ENCODE results near the gene PDE7B. TPM values are rescaled to one million over a fixed set of nuclear protein-coding genes. Genes with fewer than 3 reads are reported as not detected.

Gene PDE7B
- total and polyA plus RNA-seq, 2 donors (not counting 1 experiment from before 2014, with no cell fraction given) = 2.6 to 7.5 TPM

DNA sequence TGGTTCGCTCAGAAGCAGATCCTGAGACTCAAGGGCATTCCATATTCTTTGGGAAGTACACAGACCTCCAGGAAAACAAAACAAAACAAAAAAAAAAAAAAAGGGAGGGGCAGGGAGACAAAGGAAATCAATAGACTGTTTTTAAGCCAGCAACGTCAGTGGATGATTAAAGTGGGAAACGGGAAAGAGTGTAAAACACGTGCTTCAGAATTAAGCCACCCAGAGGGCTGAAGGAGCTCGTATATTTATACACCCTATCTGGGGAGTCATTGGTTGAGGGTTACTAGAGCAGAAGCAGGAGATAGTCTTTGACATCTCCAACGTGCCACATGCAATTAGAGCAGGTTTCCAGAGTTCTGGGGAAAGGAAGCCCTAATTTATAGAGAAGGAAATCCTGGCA, 26.2 kb downstream of the PDE7B start:
- H3K9me3 ChIP-seq (ENCODE audit: control extremely low read depth in 1 of 3, control insufficient read depth in 2 of 3, insufficient read depth in 1 of 3, low read length in 2 of 3) = no peaks in the 10 kb centered on the region
- ATAC-seq (ENCODE audit: low read depth) (no peak), DNase-seq (no peak)
- no peaks in the 10 kb centered on the region for H4K20me1 ChIP-seq (ENCODE audit: control insufficient read depth, insufficient read depth, low read length, poor library complexity, severe bottlenecking)
- POLR2A ChIA-PET = interaction anchor here (0.7 kb wide), 1 partner anchor 11 kb away, joined by 4 read pairs; no protein-coding TSS in a partner anchor
- H2AFZ ChIP-seq (ENCODE audit: insufficient read depth, low read depth, low read length, poor library complexity, severe bottlenecking) = no peak overlapping the region
- H3K9ac ChIP-seq (ENCODE audit: low read length) = no peak overlapping the region
- H3K27me3 ChIP-seq (replicated peaks in 1 of 4; ENCODE audit: control extremely low read depth in 1 of 4, control insufficient read depth in 3 of 4, insufficient read depth in 4 of 4, low read length in 3 of 4) = no peaks in the 10 kb centered on the region
- no peak overlapping the region for H3K4me2 ChIP-seq (replicated peaks; ENCODE audit: low read depth, low read length, poor library complexity, severe bottlenecking)
- H3K4me3 Mint-ChIP-seq = no peak overlapping the region
- no peaks in the 10 kb centered on the region for H3K27me3 Mint-ChIP-seq
- no peak overlapping the region for H3K4me3 ChIP-seq (ENCODE audit: control extremely low read depth in 1 of 5, extremely low read depth in 1 of 5, insufficient read depth in 1 of 5, low read depth in 2 of 5, low read length in 4 of 5)
- peaks cover 35% of the 10 kb centered on the region in 2 donors for H3K4me1 ChIP-seq (ENCODE audit: control insufficient read depth in 2 of 2, insufficient read depth in 2 of 2, low read length in 2 of 2)
- WGBS (ENCODE audit: insufficient coverage) = no CpG with 5 or more reads among the region's 6 CpGs
- H3K27ac ChIP-seq (ENCODE audit: low read length in 2 of 2) = no peak overlapping the region
- no peaks in the 10 kb centered on the region for H3K9me3 Mint-ChIP-seq (ENCODE audit: insufficient read depth)
- TF ChIP-seq, protein P1, sequence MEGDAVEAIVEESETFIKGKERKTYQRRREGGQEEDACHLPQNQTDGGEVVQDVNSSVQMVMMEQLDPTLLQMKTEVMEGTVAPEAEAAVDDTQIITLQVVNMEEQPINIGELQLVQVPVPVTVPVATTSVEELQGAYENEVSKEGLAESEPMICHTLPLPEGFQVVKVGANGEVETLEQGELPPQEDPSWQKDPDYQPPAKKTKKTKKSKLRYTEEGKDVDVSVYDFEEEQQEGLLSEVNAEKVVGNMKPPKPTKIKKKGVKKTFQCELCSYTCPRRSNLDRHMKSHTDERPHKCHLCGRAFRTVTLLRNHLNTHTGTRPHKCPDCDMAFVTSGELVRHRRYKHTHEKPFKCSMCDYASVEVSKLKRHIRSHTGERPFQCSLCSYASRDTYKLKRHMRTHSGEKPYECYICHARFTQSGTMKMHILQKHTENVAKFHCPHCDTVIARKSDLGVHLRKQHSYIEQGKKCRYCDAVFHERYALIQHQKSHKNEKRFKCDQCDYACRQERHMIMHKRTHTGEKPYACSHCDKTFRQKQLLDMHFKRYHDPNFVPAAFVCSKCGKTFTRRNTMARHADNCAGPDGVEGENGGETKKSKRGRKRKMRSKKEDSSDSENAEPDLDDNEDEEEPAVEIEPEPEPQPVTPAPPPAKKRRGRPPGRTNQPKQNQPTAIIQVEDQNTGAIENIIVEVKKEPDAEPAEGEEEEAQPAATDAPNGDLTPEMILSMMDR (IDR thresholded peaks at IDR 0.05) = no peak
- TF ChIP-seq EZH2 (IDR thresholded peaks at IDR 0.05; ENCODE audit: borderline replicate concordance, insufficient read depth, low read depth, low read length, poor library complexity, severe bottlenecking) = no peak
- peak overlapping the region; percentile 21 for H3K27ac Mint-ChIP-seq
- H3K36me3 ChIP-seq (replicated peaks in 1 of 2; ENCODE audit: control extremely low read depth in 1 of 2, control insufficient read depth in 1 of 2, extremely low read depth in 1 of 2, insufficient read depth in 2 of 2, low read length in 1 of 2) = no peaks in the 10 kb centered on the region
- peaks cover 38% of the 10 kb centered on the region for H3K4me1 Mint-ChIP-seq
- peaks cover 3% of the 10 kb centered on the region for H3K79me2 ChIP-seq (ENCODE audit: control insufficient read depth, insufficient read depth, low read length)
- CTCF ChIA-PET = interaction anchor here (0.7 kb wide), 1 partner anchor 224 kb away, joined by 4 read pairs; no protein-coding TSS in a partner anchor
- intact Hi-C loops (cut with micrococcal nuclease) = no loop called here
